Neural cell (in vitro differentiated cells): ENCODE results near the gene SLC16A4. TPM values are rescaled to one million over a fixed set of nuclear protein-coding genes. Genes with fewer than 3 reads are reported as not detected.

Experiments
- H2AFZ ChIP-seq: fragments of 200-600, 300-800 bp; sonication (generic), shearing (Covaris generic); 2 replicates; pipeline ENCODE4 v1.6.0; 2014; ENCODE audit warnings: low read depth, mild to moderate bottlenecking, antibody characterized with exemption, low read length, moderate library complexity
- H3F3A ChIP-seq: fragments of 200-600 bp; shearing (Covaris generic); 2 replicates; pipeline ENCODE4 v1.6.1; 2016; ENCODE audit warnings: mild to moderate bottlenecking, moderate library complexity, mixed read lengths, antibody characterized with exemption, low read length; ENCODE audit not compliant: insufficient read depth, poor library complexity, severe bottlenecking
- H3K27ac ChIP-seq: fragments of 200-600, 300-800 bp; sonication (generic), shearing (Covaris generic); 2 replicates; pipeline ENCODE4 v1.5.1; 2014; ENCODE audit warnings: mild to moderate bottlenecking, low read length, moderate library complexity
- H3K27me3 ChIP-seq: fragments of 300-800, 200-600 bp; sonication (generic), shearing (Covaris generic); 2 replicates; pipeline ENCODE4 v1.6.0; 2014; ENCODE audit warnings: mild to moderate bottlenecking, low read depth, low read length, moderate library complexity; ENCODE audit not compliant: insufficient read depth
- H3K36me3 ChIP-seq: fragments of 300-800, 200-600 bp; sonication (generic), shearing (Covaris generic); 2 replicates; pipeline ENCODE4 v1.5.1; 2014; ENCODE audit warnings: mild to moderate bottlenecking, antibody characterized with exemption, low read length, moderate library complexity; ENCODE audit not compliant: insufficient read depth
- H3K4me2 ChIP-seq: fragments of 300-800, 200-600 bp; sonication (generic), shearing (Covaris generic); 2 replicates; pipeline ENCODE4 v1.6.0; 2014; ENCODE audit warnings: mild to moderate bottlenecking, low read length
- H3K4me3 ChIP-seq: fragments of 300-800, 200-600 bp; sonication (generic), shearing (Covaris generic); 2 replicates; pipeline ENCODE4 v1.5.1; 2014; ENCODE audit warnings: mild to moderate bottlenecking, low read length, moderate library complexity
- H3K79me2 ChIP-seq: fragments of 200-600 bp; shearing (Covaris generic); replicated peaks from 2 replicates; pipeline ENCODE4 v1.6.0; 2014; ENCODE audit warnings: mild to moderate bottlenecking, low read length, moderate library complexity; ENCODE audit not compliant: insufficient read depth
- H3K9ac ChIP-seq: fragments of 300-800, 200-600 bp; sonication (generic), shearing (Covaris generic); 2 replicates; pipeline ENCODE4 v1.6.1; 2016; ENCODE audit warnings: mild to moderate bottlenecking, low read length, mixed read lengths
- H3K9me2 ChIP-seq: fragments of 200-600 bp; shearing (Covaris generic); 2 replicates; pipeline ENCODE4 v1.6.1; 2016; ENCODE audit warnings: mild to moderate bottlenecking, low read length, mixed read lengths; ENCODE audit not compliant: insufficient read depth
- H3K9me3 ChIP-seq: fragments of 200-600, 300-800 bp; sonication (generic), shearing (Covaris generic); 2 replicates; pipeline ENCODE4 v1.6.1; 2016; ENCODE audit warnings: mild to moderate bottlenecking, mixed run types, low read length, moderate library complexity, mixed read lengths
- H4K20me1 ChIP-seq: fragments of 200-600 bp; shearing (Covaris generic); 2 replicates; pipeline ENCODE4 v1.6.1; 2016; ENCODE audit warnings: mild to moderate bottlenecking, mixed run types; ENCODE audit not compliant: insufficient read depth
- EP300 ChIP-seq: fragments of 450-650 bp; conservative IDR thresholded peaks from 2 replicates; pipeline ENCODE4 v1.6.1; 2014; ENCODE audit warnings: antibody characterized with exemption, mild to moderate bottlenecking, moderate library complexity; ENCODE audit not compliant: poor library complexity, severe bottlenecking
- EZH2 ChIP-seq: fragments of 200-600, 300-800 bp; shearing (Covaris generic), sonication (generic); IDR thresholded peaks from 2 replicates; pipeline ENCODE4 v1.6.1; 2014; ENCODE audit warnings: antibody characterized with exemption, low read length, borderline replicate concordance, mild to moderate bottlenecking; ENCODE audit not compliant: insufficient read depth, poor library complexity, severe bottlenecking
- MXI1 ChIP-seq: fragments of 450-650 bp; conservative IDR thresholded peaks from 2 replicates; pipeline ENCODE4 v1.6.1; 2014; ENCODE audit warnings: antibody characterized with exemption, mild to moderate bottlenecking; ENCODE audit not compliant: poor library complexity, severe bottlenecking
- POLR2AphosphoS5 ChIP-seq: IDR thresholded peaks from 2 replicates; pipeline ENCODE4 v1.6.1; 2012
- RAD21 ChIP-seq: fragments of 450-650 bp; conservative IDR thresholded peaks from 2 replicates; pipeline ENCODE4 v1.6.1; 2014; ENCODE audit warnings: antibody characterized with exemption, mild to moderate bottlenecking, moderate library complexity
- REST ChIP-seq: IDR thresholded peaks from 2 replicates; pipeline ENCODE4 v1.6.1; 2012; ENCODE audit warnings: borderline replicate concordance
- SMC3 ChIP-seq: fragments of 450-650 bp; conservative IDR thresholded peaks from 2 replicates; pipeline ENCODE4 v1.6.1; 2014; ENCODE audit warnings: antibody characterized with exemption, mild to moderate bottlenecking, moderate library complexity; ENCODE audit not compliant: poor library complexity
- TAF1 ChIP-seq: IDR thresholded peaks from 2 replicates; pipeline ENCODE4 v1.6.1; 2012; ENCODE audit warnings: low read depth
- polyA plus RNA-seq: library from polyadenylated mRNA; depleted of rRNA; stranded (reverse); fragments of >200 nt; gene quantifications from 2 replicates; pipeline ENCODE4 v1.2.3, GENCODE V29; 2014
- TF ChIP-seq, protein P1 (sequence below): fragments of 450-650 bp; IDR thresholded peaks from 2 replicates; pipeline ENCODE4 v1.5.1; 2014; ENCODE audit warnings: antibody characterized with exemption, mild to moderate bottlenecking, moderate library complexity; ENCODE audit not compliant: poor library complexity, severe bottlenecking

The SLC16A4 gene
- polyA plus RNA-seq, 1 donor from 2014 or later, result 1.2 TPM

DNA sequence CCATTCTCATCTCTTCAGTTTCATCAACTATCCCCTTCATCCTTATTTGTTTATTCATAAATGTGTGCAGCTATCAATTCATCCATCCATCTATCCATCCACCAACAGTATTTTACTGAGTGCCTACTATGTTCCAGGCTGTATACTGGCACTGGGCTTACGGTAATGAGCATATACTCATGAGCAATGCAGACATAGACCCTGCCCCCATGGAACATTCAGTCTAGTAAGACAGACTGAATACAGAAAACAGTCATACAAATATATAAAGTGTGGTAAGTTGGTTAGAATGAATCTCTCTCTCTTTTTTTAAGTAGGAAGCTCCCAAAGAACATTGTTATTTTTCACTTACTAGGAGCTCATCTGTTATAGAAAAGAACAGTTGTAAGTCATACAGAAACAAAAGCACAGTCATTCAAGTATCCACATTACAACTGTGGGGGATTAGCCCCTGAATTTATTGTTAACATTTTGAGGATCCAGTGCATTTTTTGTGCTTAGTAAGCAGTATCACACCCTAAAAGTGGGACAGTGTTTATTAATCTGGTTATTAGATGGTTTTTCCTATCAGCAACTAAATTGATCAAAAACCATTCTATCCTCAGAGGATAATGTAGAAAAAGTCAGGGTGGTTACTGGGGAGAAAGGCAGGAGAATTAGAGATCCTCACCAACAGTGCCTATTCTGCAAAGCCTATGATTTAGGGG lies 3.6 kb downstream of the SLC16A4 start:
- Histone ChIP-seq H3K4me3 (no peak overlapping the region), H3K9me2 (no peaks in the 10 kb centered on the region), H3K27me3 (no peaks in the 10 kb centered on the region), H2AFZ (no peak overlapping the region), H3K9me3 (no peaks in the 10 kb centered on the region), H3K9ac (no peak overlapping the region), H3K36me3 (peaks cover 3% of the 10 kb centered on the region), H3K79me2 (no peaks in the 10 kb centered on the region), H3F3A (no peaks in the 10 kb centered on the region), H4K20me1 (no peaks in the 10 kb centered on the region), H3K4me2 (no peak overlapping the region), H3K27ac (no peak overlapping the region)
- TF ChIP-seq MXI1, result no peak

GRCh38 chr1:110385369-110385768 lies 5.5 kb downstream of the SLC16A4 start:
- no peak overlapping the region for H3K4me2 ChIP-seq
- H2AFZ ChIP-seq, result no peak overlapping the region
- H3K36me3 ChIP-seq, result peaks cover 3% of the 10 kb centered on the region
- H3K9ac ChIP-seq, result no peak overlapping the region
- H3K79me2 ChIP-seq, result no peaks in the 10 kb centered on the region
- no peaks in the 10 kb centered on the region for H3K9me2 ChIP-seq
- TF ChIP-seq TAF1 (no peak), MXI1 (no peak), REST (no peak), SMC3 (no peak), EP300 (no peak), EZH2 (no peak), POLR2AphosphoS5 (no peak), RAD21 (no peak)
- TF ChIP-seq, protein P1, sequence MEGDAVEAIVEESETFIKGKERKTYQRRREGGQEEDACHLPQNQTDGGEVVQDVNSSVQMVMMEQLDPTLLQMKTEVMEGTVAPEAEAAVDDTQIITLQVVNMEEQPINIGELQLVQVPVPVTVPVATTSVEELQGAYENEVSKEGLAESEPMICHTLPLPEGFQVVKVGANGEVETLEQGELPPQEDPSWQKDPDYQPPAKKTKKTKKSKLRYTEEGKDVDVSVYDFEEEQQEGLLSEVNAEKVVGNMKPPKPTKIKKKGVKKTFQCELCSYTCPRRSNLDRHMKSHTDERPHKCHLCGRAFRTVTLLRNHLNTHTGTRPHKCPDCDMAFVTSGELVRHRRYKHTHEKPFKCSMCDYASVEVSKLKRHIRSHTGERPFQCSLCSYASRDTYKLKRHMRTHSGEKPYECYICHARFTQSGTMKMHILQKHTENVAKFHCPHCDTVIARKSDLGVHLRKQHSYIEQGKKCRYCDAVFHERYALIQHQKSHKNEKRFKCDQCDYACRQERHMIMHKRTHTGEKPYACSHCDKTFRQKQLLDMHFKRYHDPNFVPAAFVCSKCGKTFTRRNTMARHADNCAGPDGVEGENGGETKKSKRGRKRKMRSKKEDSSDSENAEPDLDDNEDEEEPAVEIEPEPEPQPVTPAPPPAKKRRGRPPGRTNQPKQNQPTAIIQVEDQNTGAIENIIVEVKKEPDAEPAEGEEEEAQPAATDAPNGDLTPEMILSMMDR, result no peak
- H3K9me3 ChIP-seq, result no peaks in the 10 kb centered on the region
- H3K27me3 ChIP-seq, result no peaks in the 10 kb centered on the region
- H3K27ac ChIP-seq, result no peak overlapping the region
- H4K20me1 ChIP-seq, result no peaks in the 10 kb centered on the region
- no peak overlapping the region for H3K4me3 ChIP-seq
- H3F3A ChIP-seq, result no peaks in the 10 kb centered on the region
